ENCODE results near the gene CEBPB.
A peak's percentile ranks its signal among the peaks of the same experiment; 100 is the strongest.

CEBPB gene

GRCh38 chr20:50191065-50191543 is 474 bp downstream of the CEBPB start:
- TF ChIP-seq CTCF (IDR thresholded peaks at IDR 0.05; ENCODE audit: low read depth, low read length) = no peak
- DNase-seq (ENCODE audit: low read depth in 2 of 2) = peak in 1 of 2 donors; percentile 58
- H3K4me3 ChIP-seq (replicated peaks in 1 of 2; ENCODE audit: low read depth in 2 of 2, low read length in 2 of 2) = peak overlapping the region; percentile 55 to 95

GRCh38 chr20:50191544-50192363 is 1.1 kb downstream of the CEBPB start:
- TF ChIP-seq CTCF (IDR thresholded peaks at IDR 0.05; ENCODE audit: low read depth, low read length) = no peak
- peak overlapping the region; percentile 87 to 95 for H3K4me3 ChIP-seq (replicated peaks in 1 of 2; ENCODE audit: low read depth in 2 of 2, low read length in 2 of 2)
- DNase-seq (ENCODE audit: low read depth in 2 of 2) = peak; percentile 39 to 53

GRCh38 chr20:50192364-50193198 is 2.0 kb downstream of the CEBPB start:
- peak overlapping the region; percentile 87 to 95 for H3K4me3 ChIP-seq (replicated peaks in 1 of 2; ENCODE audit: low read depth in 2 of 2, low read length in 2 of 2)
- TF ChIP-seq CTCF (IDR thresholded peaks at IDR 0.05; ENCODE audit: low read depth, low read length) = no peak
- DNase-seq (ENCODE audit: low read depth in 2 of 2) = peak; percentile 88 to 94

GRCh38 chr20:50193199-50193835 is 2.7 kb downstream of the CEBPB start:
- peak; percentile 44 to 52 for DNase-seq (ENCODE audit: low read depth in 2 of 2)
- TF ChIP-seq CTCF (IDR thresholded peaks at IDR 0.05; ENCODE audit: low read depth, low read length) = no peak
- H3K4me3 ChIP-seq (replicated peaks in 1 of 2; ENCODE audit: low read depth in 2 of 2, low read length in 2 of 2) = peak overlapping the region; percentile 87 to 95

GRCh38 chr20:50193836-50194421 is 3.3 kb downstream of the CEBPB start:
- H3K4me3 ChIP-seq (replicated peaks in 1 of 2; ENCODE audit: low read depth in 2 of 2, low read length in 2 of 2) = peak overlapping the region; percentile 87 to 95
- no peak for DNase-seq (ENCODE audit: low read depth in 2 of 2)
- TF ChIP-seq CTCF (IDR thresholded peaks at IDR 0.05; ENCODE audit: low read depth, low read length) = no peak

- DNase-seq (ENCODE audit: low read depth in 2 of 2) = peak in 1 of 2 donors; percentile 62
- no peak for TF ChIP-seq CTCF (IDR thresholded peaks at IDR 0.05; ENCODE audit: low read depth, low read length)
- peak overlapping the region; percentile 87 to 95 for H3K4me3 ChIP-seq (replicated peaks in 1 of 2; ENCODE audit: low read depth in 2 of 2, low read length in 2 of 2)
Observed at GRCh38 chr20:50194422-50194830, 3.8 kb downstream of the CEBPB start.

All from cardiac fibroblast (primary cell).